ENCODE results near the gene TMEM115. TPM values are rescaled to one million over a fixed set of nuclear protein-coding genes. Genes with fewer than 3 reads are reported as not detected.

TMEM115 gene
- total and polyA plus RNA-seq, 10 of the 15 experiments (the other 5 are each of a cell fraction or from before 2014, with no cell fraction given): 1.9 to 18.7 (median 13.2) TPM

GRCh38 chr3:50347187-50347813, 12.0 kb downstream of the TMEM115 start:
- no peaks in the 10 kb centered on the region for H3K27me3 ChIP-seq (replicated peaks in 1 of 2; ENCODE audit: control insufficient read depth in 2 of 2, insufficient read depth in 2 of 2, low read length in 1 of 2)
- H3K4me1 ChIP-seq (ENCODE audit: control insufficient read depth, insufficient read depth, low read length): peaks cover 26% of the 10 kb centered on the region
- no peak overlapping the region for H3K4me2 ChIP-seq (ENCODE audit: control insufficient read depth, insufficient read depth)
- in situ Hi-C loops (cut with MboI): loop anchor here (5.0 kb wide), 1 partner anchor 200 kb away; no protein-coding TSS in a partner anchor
- RAD21 ChIA-PET (ENCODE audit: unreplicated experiment): interaction anchor here (0.7 to 2.4 kb wide), 4 partner anchors 19 to 194 kb away, joined by 3 to 13 read pairs (median 3); partner anchors contain the start of gene TUSC2
- BruUV-seq (replicated peaks): no TSS peak
- peaks cover 20% of the 10 kb centered on the region for H3K79me2 ChIP-seq (ENCODE audit: control insufficient read depth, insufficient read depth, low read length)
- H2AFZ ChIP-seq (ENCODE audit: control insufficient read depth, low read depth, low read length): no peak overlapping the region
- no peak overlapping the region for H3K9ac ChIP-seq (ENCODE audit: control insufficient read depth, insufficient read depth, low read length)
- H4K20me1 ChIP-seq (ENCODE audit: control insufficient read depth, insufficient read depth): no peaks in the 10 kb centered on the region
- ATAC-seq (peak; percentile 3; the same call in 2 of the 3 replicates), FAIRE-seq (no peak), DNase-seq (ENCODE audit: low read depth, low spot score) (no peak)
- H3K4me3 ChIP-seq: no peak overlapping the region
- H3K27ac ChIP-seq (ENCODE audit: control insufficient read depth, insufficient read depth): no peak overlapping the region
- intact Hi-C loops (cut with micrococcal nuclease; ENCODE audit: unreplicated experiment): loop anchor here (2.0 kb wide), 2 partner anchors 196 to 268 kb away; no protein-coding TSS in a partner anchor
- peaks cover 0 to 5% of the 10 kb centered on the region in 2 experiments; a peak in 1 of 4 replicates for H3K36me3 ChIP-seq (ENCODE audit: control insufficient read depth in 2 of 2, insufficient read depth in 2 of 2, low read length in 1 of 2)
- CTCF ChIA-PET: interaction anchor here (1.0 to 5.4 kb wide), 10 partner anchors 9 to 266 kb away, joined by 3 to 65 read pairs (median 4); partner anchors contain the start of gene RASSF1
- H3K9me3 ChIP-seq (replicated peaks; ENCODE audit: control insufficient read depth, insufficient read depth, low read length): no peaks in the 10 kb centered on the region
- 32% methylated on average over 10 of the region's 14 CpGs for whole genome bisulfite sequencing (ENCODE audit: insufficient coverage, insufficient replicate concordance, low lambda C conversion rate, missing lambda C conversion rate)
- SMC1A ChIA-PET (ENCODE audit: uncharacterized antibody, unreplicated experiment): interaction anchor here (1.4 to 3.0 kb wide), 4 partner anchors 10 to 197 kb away, joined by 3 to 16 read pairs (median 6); no protein-coding TSS in a partner anchor
- POLR2A ChIA-PET: interaction anchor here (1.0 to 4.3 kb wide), 2 partner anchors 8 to 10 kb away, joined by 5 to 84 read pairs; partner anchors contain the start of gene RASSF1
- TF ChIP-seq CTCF (IDR thresholded peaks at IDR 0.05 in 2 of 3, conservative IDR thresholded peaks at IDR 0.05 in 1 of 3; ENCODE audit: control insufficient read depth in 2 of 3, extremely low read depth in 1 of 3, insufficient read depth in 1 of 3, low read depth in 3 of 3, low read length in 3 of 3) (peak; percentile 57 to 69 (median 61)), WRNIP1 (IDR thresholded peaks at IDR 0.05; ENCODE audit: borderline replicate concordance, low read depth, low read length) (no peak), RAD21 (IDR thresholded peaks at IDR 0.05; ENCODE audit: insufficient read depth, low read depth, low read length) (peak; percentile 71), SUZ12 (IDR thresholded peaks at IDR 0.05; ENCODE audit: unreplicated experiment) (no peak), SMARCA5 (IDR thresholded peaks at IDR 0.05) (no peak), SMC3 (IDR thresholded peaks at IDR 0.05; ENCODE audit: borderline replicate concordance, low read length) (peak; percentile 44; the same call in 1 of the 2 replicates), BHLHE40 (IDR thresholded peaks at IDR 0.05; ENCODE audit: borderline replicate concordance in 1 of 2, low read depth in 2 of 2, low read length in 1 of 2) (no peak), ZNF384 (IDR thresholded peaks at IDR 0.05; ENCODE audit: borderline replicate concordance, low read depth, low read length) (peak; percentile 98), POLR2AphosphoS2 (IDR thresholded peaks at IDR 0.05; ENCODE audit: low read depth, low read length) (no peak)
- TF ChIP-seq, protein P1, sequence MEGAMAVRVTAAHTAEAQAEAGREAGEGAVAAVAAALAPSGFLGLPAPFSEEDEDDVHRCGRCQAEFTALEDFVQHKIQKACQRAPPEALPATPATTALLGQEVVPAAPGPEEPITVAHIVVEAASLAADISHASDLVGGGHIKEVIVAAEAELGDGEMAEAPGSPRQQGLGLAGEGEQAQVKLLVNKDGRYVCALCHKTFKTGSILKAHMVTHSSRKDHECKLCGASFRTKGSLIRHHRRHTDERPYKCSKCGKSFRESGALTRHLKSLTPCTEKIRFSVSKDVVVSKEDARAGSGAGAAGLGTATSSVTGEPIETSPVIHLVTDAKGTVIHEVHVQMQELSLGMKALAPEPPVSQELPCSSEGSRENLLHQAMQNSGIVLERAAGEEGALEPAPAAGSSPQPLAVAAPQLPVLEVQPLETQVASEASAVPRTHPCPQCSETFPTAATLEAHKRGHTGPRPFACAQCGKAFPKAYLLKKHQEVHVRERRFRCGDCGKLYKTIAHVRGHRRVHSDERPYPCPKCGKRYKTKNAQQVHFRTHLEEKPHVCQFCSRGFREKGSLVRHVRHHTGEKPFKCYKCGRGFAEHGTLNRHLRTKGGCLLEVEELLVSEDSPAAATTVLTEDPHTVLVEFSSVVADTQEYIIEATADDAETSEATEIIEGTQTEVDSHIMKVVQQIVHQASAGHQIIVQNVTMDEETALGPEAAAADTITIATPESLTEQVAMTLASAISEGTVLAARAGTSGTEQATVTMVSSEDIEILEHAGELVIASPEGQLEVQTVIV (IDR thresholded peaks at IDR 0.05; ENCODE audit: borderline replicate concordance, partially characterized antibody): no peak
- TF ChIP-seq, protein P2, sequence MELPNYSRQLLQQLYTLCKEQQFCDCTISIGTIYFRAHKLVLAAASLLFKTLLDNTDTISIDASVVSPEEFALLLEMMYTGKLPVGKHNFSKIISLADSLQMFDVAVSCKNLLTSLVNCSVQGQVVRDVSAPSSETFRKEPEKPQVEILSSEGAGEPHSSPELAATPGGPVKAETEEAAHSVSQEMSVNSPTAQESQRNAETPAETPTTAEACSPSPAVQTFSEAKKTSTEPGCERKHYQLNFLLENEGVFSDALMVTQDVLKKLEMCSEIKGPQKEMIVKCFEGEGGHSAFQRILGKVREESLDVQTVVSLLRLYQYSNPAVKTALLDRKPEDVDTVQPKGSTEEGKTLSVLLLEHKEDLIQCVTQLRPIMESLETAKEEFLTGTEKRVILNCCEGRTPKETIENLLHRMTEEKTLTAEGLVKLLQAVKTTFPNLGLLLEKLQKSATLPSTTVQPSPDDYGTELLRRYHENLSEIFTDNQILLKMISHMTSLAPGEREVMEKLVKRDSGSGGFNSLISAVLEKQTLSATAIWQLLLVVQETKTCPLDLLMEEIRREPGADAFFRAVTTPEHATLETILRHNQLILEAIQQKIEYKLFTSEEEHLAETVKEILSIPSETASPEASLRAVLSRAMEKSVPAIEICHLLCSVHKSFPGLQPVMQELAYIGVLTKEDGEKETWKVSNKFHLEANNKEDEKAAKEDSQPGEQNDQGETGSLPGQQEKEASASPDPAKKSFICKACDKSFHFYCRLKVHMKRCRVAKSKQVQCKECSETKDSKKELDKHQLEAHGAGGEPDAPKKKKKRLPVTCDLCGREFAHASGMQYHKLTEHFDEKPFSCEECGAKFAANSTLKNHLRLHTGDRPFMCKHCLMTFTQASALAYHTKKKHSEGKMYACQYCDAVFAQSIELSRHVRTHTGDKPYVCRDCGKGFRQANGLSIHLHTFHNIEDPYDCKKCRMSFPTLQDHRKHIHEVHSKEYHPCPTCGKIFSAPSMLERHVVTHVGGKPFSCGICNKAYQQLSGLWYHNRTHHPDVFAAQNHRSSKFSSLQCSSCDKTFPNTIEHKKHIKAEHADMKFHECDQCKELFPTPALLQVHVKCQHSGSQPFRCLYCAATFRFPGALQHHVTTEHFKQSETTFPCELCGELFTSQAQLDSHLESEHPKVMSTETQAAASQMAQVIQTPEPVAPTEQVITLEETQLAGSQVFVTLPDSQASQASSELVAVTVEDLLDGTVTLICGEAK (IDR thresholded peaks at IDR 0.05; ENCODE audit: borderline replicate concordance): peak; percentile 67
